GM13977 (cell line): Measurements from ENCODE around the gene APOB.

Experiments used
- DNase-seq: peaks from one replicate; pipeline ENCODE4 v3.0.0; 2012; ENCODE audit warnings: low spot score
- CTCF ChIP-seq: IDR thresholded peaks from 2 replicates; pipeline ENCODE4 v1.5.1; 2012; ENCODE audit warnings: mild to moderate bottlenecking, control low read depth; ENCODE audit not compliant: insufficient read depth; ENCODE audit errors: extremely low read depth, missing control alignments
- in situ Hi-C: fragments of 300-500 bp; cut with MboI; formaldehyde crosslinking; loops from one replicate; pipeline ENCODE4 v1.12.0; 2022; ENCODE audit warnings: low sequenced_read_pairs, low pct_unique_long_range_greater_than_20kb, mixed read lengths, inconsistent platforms; ENCODE audit not compliant: unreplicated experiment

The APOB gene

GRCh38 chr2:21005111-21005699 is 38.7 kb downstream of the APOB start:
- in situ Hi-C loops = no loop called here
- TF ChIP-seq CTCF = no peak
- DNase-seq = no peak

- no peak for DNase-seq
- TF ChIP-seq CTCF = no peak
- in situ Hi-C loops = no loop called here
These were observed 39.7 kb downstream of the APOB start for GRCh38 chr2:21004181-21004572.

GRCh38 chr2:21003572-21004180 is 40.2 kb downstream of the APOB start:
- no peak for TF ChIP-seq CTCF
- no peak for DNase-seq
- in situ Hi-C loops = no loop called here

GRCh38 chr2:21002814-21003192 is 41.1 kb downstream of the APOB start:
- in situ Hi-C loops = no loop called here
- DNase-seq = no peak
- TF ChIP-seq CTCF = no peak

- in situ Hi-C loops = no loop called here
- DNase-seq = no peak
- TF ChIP-seq CTCF = no peak
These were observed 41.7 kb downstream of the APOB start for GRCh38 chr2:21001988-21002813.

- no peak for DNase-seq
- in situ Hi-C loops = no loop called here
- no peak for TF ChIP-seq CTCF
These were observed 42.5 kb downstream of the APOB start for GRCh38 chr2:21001225-21001946.
